Measurements from ENCODE around the gene DOCK3.

- TF ChIP-seq EP300 (IDR thresholded peaks at IDR 0.05; ENCODE audit: borderline replicate concordance in 1 of 2, control insufficient read depth in 1 of 2, low read depth in 2 of 2, low read length in 2 of 2) (no peak), CTCF (IDR thresholded peaks at IDR 0.05 in 2 of 3, conservative IDR thresholded peaks at IDR 0.05 in 1 of 3; ENCODE audit: control insufficient read depth in 2 of 3, extremely low read depth in 1 of 3, insufficient read depth in 1 of 3, low read depth in 3 of 3, low read length in 3 of 3) (no peak), STAT3 (IDR thresholded peaks at IDR 0.05; ENCODE audit: low read depth, low read length) (no peak), YY1 (IDR thresholded peaks at IDR 0.05; ENCODE audit: low read depth, low read length) (no peak), TCF7 (IDR thresholded peaks at IDR 0.05; ENCODE audit: borderline replicate concordance) (no peak), POLR2A (IDR thresholded peaks at IDR 0.05; ENCODE audit: low read depth, low read length) (no peak), POLR2AphosphoS5 (IDR thresholded peaks at IDR 0.05; ENCODE audit: low read length) (no peak), BRCA1 (IDR thresholded peaks at IDR 0.05; ENCODE audit: low read depth, low read length) (no peak), CEBPB (IDR thresholded peaks at IDR 0.05; ENCODE audit: borderline replicate concordance in 1 of 2, low read depth in 2 of 2, low read length in 2 of 2) (no peak), NFYB (IDR thresholded peaks at IDR 0.05; ENCODE audit: insufficient read depth, low read depth, low read length) (no peak)
- TF ChIP-seq, protein P1, sequence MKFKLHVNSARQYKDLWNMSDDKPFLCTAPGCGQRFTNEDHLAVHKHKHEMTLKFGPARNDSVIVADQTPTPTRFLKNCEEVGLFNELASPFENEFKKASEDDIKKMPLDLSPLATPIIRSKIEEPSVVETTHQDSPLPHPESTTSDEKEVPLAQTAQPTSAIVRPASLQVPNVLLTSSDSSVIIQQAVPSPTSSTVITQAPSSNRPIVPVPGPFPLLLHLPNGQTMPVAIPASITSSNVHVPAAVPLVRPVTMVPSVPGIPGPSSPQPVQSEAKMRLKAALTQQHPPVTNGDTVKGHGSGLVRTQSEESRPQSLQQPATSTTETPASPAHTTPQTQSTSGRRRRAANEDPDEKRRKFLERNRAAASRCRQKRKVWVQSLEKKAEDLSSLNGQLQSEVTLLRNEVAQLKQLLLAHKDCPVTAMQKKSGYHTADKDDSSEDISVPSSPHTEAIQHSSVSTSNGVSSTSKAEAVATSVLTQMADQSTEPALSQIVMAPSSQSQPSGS (IDR thresholded peaks at IDR 0.05; ENCODE audit: low read length): no peak
- TF ChIP-seq, protein P2, sequence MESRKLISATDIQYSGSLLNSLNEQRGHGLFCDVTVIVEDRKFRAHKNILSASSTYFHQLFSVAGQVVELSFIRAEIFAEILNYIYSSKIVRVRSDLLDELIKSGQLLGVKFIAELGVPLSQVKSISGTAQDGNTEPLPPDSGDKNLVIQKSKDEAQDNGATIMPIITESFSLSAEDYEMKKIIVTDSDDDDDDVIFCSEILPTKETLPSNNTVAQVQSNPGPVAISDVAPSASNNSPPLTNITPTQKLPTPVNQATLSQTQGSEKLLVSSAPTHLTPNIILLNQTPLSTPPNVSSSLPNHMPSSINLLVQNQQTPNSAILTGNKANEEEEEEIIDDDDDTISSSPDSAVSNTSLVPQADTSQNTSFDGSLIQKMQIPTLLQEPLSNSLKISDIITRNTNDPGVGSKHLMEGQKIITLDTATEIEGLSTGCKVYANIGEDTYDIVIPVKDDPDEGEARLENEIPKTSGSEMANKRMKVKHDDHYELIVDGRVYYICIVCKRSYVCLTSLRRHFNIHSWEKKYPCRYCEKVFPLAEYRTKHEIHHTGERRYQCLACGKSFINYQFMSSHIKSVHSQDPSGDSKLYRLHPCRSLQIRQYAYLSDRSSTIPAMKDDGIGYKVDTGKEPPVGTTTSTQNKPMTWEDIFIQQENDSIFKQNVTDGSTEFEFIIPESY (IDR thresholded peaks at IDR 0.05): no peak
- TF ChIP-seq, protein P3, sequence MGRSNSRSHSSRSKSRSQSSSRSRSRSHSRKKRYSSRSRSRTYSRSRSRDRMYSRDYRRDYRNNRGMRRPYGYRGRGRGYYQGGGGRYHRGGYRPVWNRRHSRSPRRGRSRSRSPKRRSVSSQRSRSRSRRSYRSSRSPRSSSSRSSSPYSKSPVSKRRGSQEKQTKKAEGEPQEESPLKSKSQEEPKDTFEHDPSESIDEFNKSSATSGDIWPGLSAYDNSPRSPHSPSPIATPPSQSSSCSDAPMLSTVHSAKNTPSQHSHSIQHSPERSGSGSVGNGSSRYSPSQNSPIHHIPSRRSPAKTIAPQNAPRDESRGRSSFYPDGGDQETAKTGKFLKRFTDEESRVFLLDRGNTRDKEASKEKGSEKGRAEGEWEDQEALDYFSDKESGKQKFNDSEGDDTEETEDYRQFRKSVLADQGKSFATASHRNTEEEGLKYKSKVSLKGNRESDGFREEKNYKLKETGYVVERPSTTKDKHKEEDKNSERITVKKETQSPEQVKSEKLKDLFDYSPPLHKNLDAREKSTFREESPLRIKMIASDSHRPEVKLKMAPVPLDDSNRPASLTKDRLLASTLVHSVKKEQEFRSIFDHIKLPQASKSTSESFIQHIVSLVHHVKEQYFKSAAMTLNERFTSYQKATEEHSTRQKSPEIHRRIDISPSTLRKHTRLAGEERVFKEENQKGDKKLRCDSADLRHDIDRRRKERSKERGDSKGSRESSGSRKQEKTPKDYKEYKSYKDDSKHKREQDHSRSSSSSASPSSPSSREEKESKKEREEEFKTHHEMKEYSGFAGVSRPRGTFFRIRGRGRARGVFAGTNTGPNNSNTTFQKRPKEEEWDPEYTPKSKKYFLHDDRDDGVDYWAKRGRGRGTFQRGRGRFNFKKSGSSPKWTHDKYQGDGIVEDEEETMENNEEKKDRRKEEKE (IDR thresholded peaks at IDR 0.05): no peak
- TF ChIP-seq, protein P4, sequence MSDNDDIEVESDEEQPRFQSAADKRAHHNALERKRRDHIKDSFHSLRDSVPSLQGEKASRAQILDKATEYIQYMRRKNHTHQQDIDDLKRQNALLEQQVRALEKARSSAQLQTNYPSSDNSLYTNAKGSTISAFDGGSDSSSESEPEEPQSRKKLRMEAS (IDR thresholded peaks at IDR 0.05; ENCODE audit: low read depth, low read length): no peak
These were observed 725.4 kb downstream of the DOCK3 start for GRCh38 chr3:51400166-51400565.
